GM19351 (cell line): Measurements from ENCODE around the gene SBF2.
"Not testable (repeated sequence)": the region's sequence is repeated elsewhere in the genome, so short reads cannot be mapped to it uniquely, and the experiment has no call there.

Experiments used
- ATAC-seq: cut with Tn5 transposase; IDR thresholded peaks from one replicate; pipeline ENCODE4 v1.9.1; 2021; ENCODE audit warnings: mild to moderate bottlenecking, moderate library complexity; ENCODE audit not compliant: unreplicated experiment

Gene SBF2

GRCh38 chr11:10205928-10206327, 88.1 kb downstream of the SBF2 start:
- no peak for ATAC-seq

GRCh38 chr11:10204021-10204420, 90.0 kb downstream of the SBF2 start:
- ATAC-seq, result no peak

- no peak for ATAC-seq
These were observed 92.7 kb downstream of the SBF2 start for GRCh38 chr11:10201343-10201742.

GRCh38 chr11:10197091-10197490, 96.9 kb downstream of the SBF2 start:
- ATAC-seq, result no peak

- no peak for ATAC-seq
These were observed 102.0 kb downstream of the SBF2 start for GRCh38 chr11:10192036-10192435.

- no peak for ATAC-seq
These were observed 112.2 kb downstream of the SBF2 start for GRCh38 chr11:10181811-10182210.

- ATAC-seq, result no peak
These were observed 129.4 kb downstream of the SBF2 start for GRCh38 chr11:10164621-10165020.

- ATAC-seq, result no peak
These were observed 131.8 kb downstream of the SBF2 start for GRCh38 chr11:10162222-10162621.

- no peak for ATAC-seq
These were observed 133.7 kb downstream of the SBF2 start for GRCh38 chr11:10160350-10160749.

GRCh38 chr11:10158461-10158860, 135.6 kb downstream of the SBF2 start:
- ATAC-seq, result no peak

GRCh38 chr11:10155793-10156490, 138.1 kb downstream of the SBF2 start:
- ATAC-seq, result no peak

GRCh38 chr11:10150800-10151199, 143.2 kb downstream of the SBF2 start:
- ATAC-seq, result no peak

GRCh38 chr11:10149553-10149952, 144.5 kb downstream of the SBF2 start:
- ATAC-seq, result no peak

GRCh38 chr11:10147195-10147594, 146.8 kb downstream of the SBF2 start:
- ATAC-seq, result no peak

- ATAC-seq, result no peak
These were observed 149.1 kb downstream of the SBF2 start for GRCh38 chr11:10144954-10145353.

- ATAC-seq, result no peak
These were observed 154.4 kb downstream of the SBF2 start for GRCh38 chr11:10139656-10140055.

GRCh38 chr11:10139143-10139542, 154.9 kb downstream of the SBF2 start:
- no peak for ATAC-seq

- no peak for ATAC-seq
These were observed 159.0 kb downstream of the SBF2 start for GRCh38 chr11:10134975-10135481.

GRCh38 chr11:10134226-10134625, 159.8 kb downstream of the SBF2 start:
- ATAC-seq, result not testable (repeated sequence)

GRCh38 chr11:10133251-10133650, 160.8 kb downstream of the SBF2 start:
- not testable (repeated sequence) for ATAC-seq

GRCh38 chr11:10130875-10131274, 163.1 kb downstream of the SBF2 start:
- no peak for ATAC-seq

- ATAC-seq, result not testable (repeated sequence)
These were observed 164.8 kb downstream of the SBF2 start for GRCh38 chr11:10129184-10129583.
